ENCODE measurements around the gene SH3BP5. TPM values are rescaled to one million over a fixed set of nuclear protein-coding genes. Genes with fewer than 3 reads are reported as not detected.

Gene SH3BP5
- total RNA-seq, 1 donor from 2014 or later: 9.3 TPM

GRCh38 chr3:15324379-15324808 is 8.0 kb downstream of the SH3BP5 start:
- Histone ChIP-seq H3K4me3 (ENCODE audit: low read depth, low read length) (no peak overlapping the region), H3K36me3 (ENCODE audit: control insufficient read depth, insufficient read depth, low read length) (no peaks in the 10 kb centered on the region), H3K27me3 (ENCODE audit: control insufficient read depth, insufficient read depth, low read length) (no peaks in the 10 kb centered on the region)
- no peak for TF ChIP-seq CTCF (IDR thresholded peaks at IDR 0.05; ENCODE audit: insufficient read depth, low read length, poor library complexity, severe bottlenecking)
- DNase-seq (ENCODE audit: low read depth): no peak

GRCh38 chr3:15323063-15323462 is 9.3 kb downstream of the SH3BP5 start:
- H3K4me3 ChIP-seq (ENCODE audit: low read depth, low read length): no peak overlapping the region
- TF ChIP-seq CTCF (IDR thresholded peaks at IDR 0.05; ENCODE audit: insufficient read depth, low read length, poor library complexity, severe bottlenecking): no peak
- DNase-seq (ENCODE audit: low read depth): no peak
- H3K36me3 ChIP-seq (ENCODE audit: control insufficient read depth, insufficient read depth, low read length): no peaks in the 10 kb centered on the region
- no peaks in the 10 kb centered on the region for H3K27me3 ChIP-seq (ENCODE audit: control insufficient read depth, insufficient read depth, low read length)

GRCh38 chr3:15321349-15321748 is 11.0 kb downstream of the SH3BP5 start:
- Histone ChIP-seq H3K36me3 (ENCODE audit: control insufficient read depth, insufficient read depth, low read length) (no peaks in the 10 kb centered on the region), H3K27me3 (ENCODE audit: control insufficient read depth, insufficient read depth, low read length) (no peaks in the 10 kb centered on the region), H3K4me3 (ENCODE audit: low read depth, low read length) (no peak overlapping the region)
- no peak for TF ChIP-seq CTCF (IDR thresholded peaks at IDR 0.05; ENCODE audit: insufficient read depth, low read length, poor library complexity, severe bottlenecking)
- no peak for DNase-seq (ENCODE audit: low read depth)

- no peak for TF ChIP-seq CTCF (IDR thresholded peaks at IDR 0.05; ENCODE audit: insufficient read depth, low read length, poor library complexity, severe bottlenecking)
- no peak overlapping the region for H3K4me3 ChIP-seq (ENCODE audit: low read depth, low read length)
- DNase-seq (ENCODE audit: low read depth): no peak
These were observed 12.8 kb downstream of the SH3BP5 start for GRCh38 chr3:15319575-15319974.

GRCh38 chr3:15319136-15319535 is 13.2 kb downstream of the SH3BP5 start:
- Histone ChIP-seq H3K4me3 (ENCODE audit: low read depth, low read length) (no peak overlapping the region), H3K27me3 (ENCODE audit: control insufficient read depth, insufficient read depth, low read length) (no peaks in the 10 kb centered on the region), H3K36me3 (ENCODE audit: control insufficient read depth, insufficient read depth, low read length) (no peaks in the 10 kb centered on the region)
- no peak for TF ChIP-seq CTCF (IDR thresholded peaks at IDR 0.05; ENCODE audit: insufficient read depth, low read length, poor library complexity, severe bottlenecking)
- DNase-seq (ENCODE audit: low read depth): no peak

More at GRCh38 chr3:15319575-15319974, 12.8 kb downstream of the SH3BP5 start:
- Histone ChIP-seq H3K36me3 (ENCODE audit: control insufficient read depth, insufficient read depth, low read length) (no peaks in the 10 kb centered on the region), H3K27me3 (ENCODE audit: control insufficient read depth, insufficient read depth, low read length) (no peaks in the 10 kb centered on the region)

GRCh38 chr3:15318661-15319060 is 13.7 kb downstream of the SH3BP5 start:
- no peak for DNase-seq (ENCODE audit: low read depth)
- no peak for TF ChIP-seq CTCF (IDR thresholded peaks at IDR 0.05; ENCODE audit: insufficient read depth, low read length, poor library complexity, severe bottlenecking)
- no peak overlapping the region for H3K4me3 ChIP-seq (ENCODE audit: low read depth, low read length)
- no peaks in the 10 kb centered on the region for H3K36me3 ChIP-seq (ENCODE audit: control insufficient read depth, insufficient read depth, low read length)
- no peaks in the 10 kb centered on the region for H3K27me3 ChIP-seq (ENCODE audit: control insufficient read depth, insufficient read depth, low read length)
